Subcutaneous abdominal adipose tissue (tissue), 5 donors: ENCODE data around the gene HLA-DMA.

ENCODE experiments used
- H3K27ac ChIP-seq: one replicate; pipeline ENCODE4 v1.7.0; 2013; ENCODE audit warnings: low read depth, mild to moderate bottlenecking, inconsistent platforms, low read length, moderate library complexity
- H3K27me3 ChIP-seq, 5 donors: one replicate each; pipeline ENCODE4 v1.7.0; 2013; ENCODE audit warnings: low read length in 5 of 5, inconsistent platforms in 1 of 5; ENCODE audit not compliant: control insufficient read depth in 5 of 5, insufficient read depth in 4 of 5
- H3K36me3 ChIP-seq, 5 donors: one replicate each; pipeline ENCODE4 v1.7.0; 2013; ENCODE audit warnings: low read length in 5 of 5; ENCODE audit not compliant: control insufficient read depth in 5 of 5, insufficient read depth in 5 of 5
- H3K4me1 ChIP-seq, 5 donors: one replicate each; pipeline ENCODE4 v1.7.0; 2013; ENCODE audit warnings: low read length in 5 of 5, mild to moderate bottlenecking in 3 of 5, moderate library complexity in 1 of 5; ENCODE audit not compliant: control insufficient read depth in 5 of 5, insufficient read depth in 5 of 5
- H3K4me3 ChIP-seq, 5 donors: one replicate each; pipeline ENCODE4 v1.7.0; 2013; ENCODE audit warnings: low read length in 5 of 5, low read depth in 1 of 5
- H3K9ac ChIP-seq, 5 donors: one replicate each; pipeline ENCODE4 v1.7.0; 2013; ENCODE audit warnings: low read length in 5 of 5, mild to moderate bottlenecking in 4 of 5, moderate library complexity in 3 of 5
- H3K9me3 ChIP-seq, 5 donors: one replicate each; pipeline ENCODE4 v1.7.0; 2013; ENCODE audit warnings: low read length in 5 of 5; ENCODE audit not compliant: control insufficient read depth in 5 of 5
- donor health status: healthy.
- donor health status: healthy.
- donor health status: healthy.
- donor health status: healthy.
- donor health status: healthy.

Gene HLA-DMA

DNA sequence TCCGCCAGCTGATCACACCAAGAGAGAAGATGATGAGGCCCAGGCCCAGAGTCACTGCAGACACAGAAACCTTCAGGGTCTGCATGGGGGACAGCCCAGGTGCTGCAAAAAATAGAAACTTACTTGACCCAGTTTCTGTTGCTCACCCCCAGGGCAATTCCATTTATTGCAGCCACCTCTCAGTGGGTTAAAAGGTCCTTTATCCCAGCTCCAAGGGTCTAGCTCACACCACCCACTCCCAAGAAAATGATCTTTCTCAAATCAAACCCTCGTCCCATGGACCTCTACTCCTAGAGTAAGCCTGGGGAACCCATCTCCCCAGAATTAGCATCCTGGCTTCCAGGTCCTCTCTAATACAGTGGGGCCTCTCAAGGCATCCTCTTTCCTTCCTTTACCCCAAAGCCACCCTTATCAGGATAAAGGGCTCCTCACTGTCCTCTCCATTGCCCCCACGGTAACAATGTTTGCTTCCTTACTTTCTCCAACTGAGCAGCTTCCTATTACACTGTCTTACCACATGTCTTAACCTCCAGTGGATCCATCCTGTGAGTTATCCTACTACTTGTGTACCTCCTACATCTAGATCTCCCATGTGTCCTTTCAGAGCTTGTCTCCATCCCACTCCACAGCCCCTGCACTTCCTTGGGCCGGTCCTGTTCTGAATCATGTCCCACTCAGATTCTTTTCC, 17.2 kb downstream of the HLA-DMA start:
- H3K27ac ChIP-seq: no peak overlapping the region

DNA sequence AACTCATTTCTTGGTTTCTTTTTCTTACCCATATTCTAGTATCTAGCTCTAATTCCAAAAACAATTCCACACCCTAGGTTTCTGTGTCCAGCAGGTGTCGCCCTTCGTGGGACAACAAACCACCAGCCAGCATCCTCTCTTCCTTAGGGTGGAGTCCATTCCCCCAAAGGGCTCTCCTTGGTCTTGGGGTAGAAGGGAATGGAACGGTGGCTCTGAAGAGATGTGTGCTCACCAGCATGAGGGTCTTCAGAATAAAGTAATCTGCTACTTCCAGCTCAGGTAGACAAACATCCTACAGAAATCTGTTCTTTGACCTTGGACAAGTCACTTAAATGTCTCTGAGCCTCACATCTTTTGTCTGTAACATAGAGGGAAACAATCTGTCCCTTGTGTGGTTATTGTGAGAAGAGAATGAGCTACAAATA, 19.2 kb downstream of the HLA-DMA start:
- H3K27me3 ChIP-seq: no peaks in the 10 kb centered on the region
- H3K9me3 ChIP-seq: no peaks in the 10 kb centered on the region
- no peak overlapping the region for H3K9ac ChIP-seq
- no peak overlapping the region for H3K4me3 ChIP-seq
- peaks cover 0 to 33% (median 5%) of the 10 kb centered on the region in 5 donors for H3K4me1 ChIP-seq
- no peak overlapping the region for H3K27ac ChIP-seq
- H3K36me3 ChIP-seq: peaks cover 0 to 26% (median 0%) of the 10 kb centered on the region in 5 donors

More for the DNA sequence above, 17.2 kb downstream of the HLA-DMA start:
- peaks cover 0 to 41% (median 14%) of the 10 kb centered on the region in 5 donors for H3K4me1 ChIP-seq
- H3K27me3 ChIP-seq: no peaks in the 10 kb centered on the region
- H3K9ac ChIP-seq: no peak overlapping the region
- H3K36me3 ChIP-seq: peaks cover 0 to 26% (median 0%) of the 10 kb centered on the region in 5 donors
- no peak overlapping the region for H3K4me3 ChIP-seq
- H3K9me3 ChIP-seq: no peaks in the 10 kb centered on the region

DNA sequence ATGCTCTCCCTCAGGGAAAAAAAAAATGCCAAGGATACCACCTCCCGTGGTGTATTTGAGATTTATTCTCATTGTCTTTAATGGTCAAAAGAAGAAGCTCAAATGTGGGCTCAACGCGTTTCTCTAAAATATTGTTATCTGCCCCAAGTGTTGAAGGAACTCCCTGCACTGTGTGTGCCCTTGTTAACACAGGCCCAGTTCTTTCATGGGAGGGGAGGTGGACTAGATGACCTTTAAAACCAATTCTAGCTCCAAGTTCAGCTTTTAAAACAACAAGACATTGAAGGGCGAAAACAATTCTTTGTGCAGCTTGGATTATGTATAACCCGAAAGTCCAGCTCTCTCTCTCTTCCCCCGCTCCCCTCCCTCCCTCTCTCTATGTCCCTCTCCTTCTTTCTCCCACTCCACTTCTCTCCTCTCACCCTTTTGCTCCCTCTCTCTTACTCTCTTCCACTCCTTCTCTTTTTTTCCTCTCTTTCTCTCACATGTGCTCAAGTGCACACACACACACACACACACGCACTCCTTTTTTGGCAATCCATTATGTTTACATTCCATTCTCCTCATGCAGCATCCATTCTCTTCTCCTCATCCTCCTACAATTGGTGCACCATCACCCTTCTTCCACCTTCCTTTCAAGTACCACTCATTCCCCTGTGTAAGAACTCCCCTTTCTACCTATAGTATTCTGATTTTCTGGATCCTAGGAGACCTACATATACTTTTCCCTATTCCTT, 20.6 kb downstream of the HLA-DMA start:
- Histone ChIP-seq H3K9ac (no peak overlapping the region), H3K4me3 (no peak overlapping the region), H3K9me3 (no peaks in the 10 kb centered on the region), H3K27me3 (no peaks in the 10 kb centered on the region), H3K36me3 (peaks cover 0 to 16% (median 0%) of the 10 kb centered on the region in 5 donors), H3K27ac (no peak overlapping the region), H3K4me1 (peaks cover 0 to 23% (median 5%) of the 10 kb centered on the region in 5 donors)

DNA sequence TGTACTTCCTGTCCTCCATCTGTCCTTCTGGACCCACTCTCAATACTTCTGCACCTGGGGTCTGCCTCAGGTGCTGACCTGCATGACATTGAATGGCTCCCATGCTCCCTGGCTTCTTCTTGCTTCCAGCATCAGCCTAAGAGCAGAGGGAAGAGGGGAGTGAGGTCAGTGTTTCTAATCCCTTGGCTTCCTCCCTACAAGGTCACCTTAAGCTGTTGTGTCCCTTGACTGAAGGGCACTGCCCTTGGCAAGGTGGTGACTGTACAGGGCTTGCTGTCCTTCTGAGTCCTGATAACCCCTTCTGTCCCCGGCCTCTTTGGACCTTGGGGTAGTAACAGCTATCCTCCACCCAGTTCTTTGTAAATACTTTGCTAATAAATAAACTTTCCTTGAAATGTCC, 21.7 kb downstream of the HLA-DMA start:
- peaks cover 0 to 13% (median 0%) of the 10 kb centered on the region in 5 donors for H3K36me3 ChIP-seq
- H3K9ac ChIP-seq: no peak overlapping the region
- no peaks in the 10 kb centered on the region for H3K9me3 ChIP-seq
- H3K4me3 ChIP-seq: no peak overlapping the region
- H3K4me1 ChIP-seq: peaks cover 0 to 18% (median 5%) of the 10 kb centered on the region in 5 donors
- H3K27ac ChIP-seq: no peak overlapping the region
- H3K27me3 ChIP-seq: no peaks in the 10 kb centered on the region

DNA sequence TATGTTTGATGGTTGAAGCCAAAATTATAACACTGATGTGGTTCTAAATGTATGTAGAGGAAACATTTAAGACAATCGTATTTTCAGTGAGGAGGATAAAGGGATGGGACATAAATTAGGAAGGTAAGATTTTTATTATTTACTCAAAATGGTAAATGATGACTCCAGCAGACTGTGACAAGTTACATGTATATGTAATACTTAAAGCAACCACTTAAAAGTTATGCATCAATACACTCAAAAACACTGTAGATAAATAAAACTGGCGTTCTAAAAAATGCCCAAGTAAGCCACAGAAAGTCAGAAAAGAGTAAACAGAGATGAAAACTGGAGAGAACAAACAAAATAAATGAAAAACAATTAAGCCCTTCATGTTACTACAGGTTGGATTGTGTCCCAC, 30.8 kb downstream of the HLA-DMA start:
- H3K9me3 ChIP-seq: no peaks in the 10 kb centered on the region
- H3K36me3 ChIP-seq: no peaks in the 10 kb centered on the region
- no peak overlapping the region for H3K9ac ChIP-seq
- H3K27me3 ChIP-seq: no peaks in the 10 kb centered on the region
- no peak overlapping the region for H3K27ac ChIP-seq
- no peaks in the 10 kb centered on the region for H3K4me1 ChIP-seq
- H3K4me3 ChIP-seq: no peak overlapping the region

DNA sequence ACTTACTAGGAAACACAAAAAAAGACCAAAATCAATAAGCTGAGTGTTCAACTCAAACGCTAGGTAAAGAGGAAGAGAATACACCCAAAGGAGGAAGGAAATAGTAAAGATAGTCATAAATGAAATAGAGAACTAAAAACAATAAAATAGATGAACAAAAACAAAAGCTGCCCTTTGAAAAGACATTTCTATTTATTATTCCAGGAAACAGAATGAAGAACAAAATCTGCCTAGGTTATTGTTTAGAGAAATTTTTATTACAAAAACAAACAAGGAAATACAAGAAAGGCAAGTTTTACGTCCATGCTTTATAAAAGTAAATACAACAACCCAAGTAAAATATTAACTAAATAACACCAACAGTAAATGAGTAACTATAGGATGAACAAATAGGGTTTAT, 32.2 kb downstream of the HLA-DMA start:
- H3K4me1 ChIP-seq: no peaks in the 10 kb centered on the region
- H3K9ac ChIP-seq: no peak overlapping the region
- no peak overlapping the region for H3K27ac ChIP-seq
- H3K9me3 ChIP-seq: no peaks in the 10 kb centered on the region
- no peaks in the 10 kb centered on the region for H3K27me3 ChIP-seq
- no peaks in the 10 kb centered on the region for H3K36me3 ChIP-seq
- no peak overlapping the region for H3K4me3 ChIP-seq

DNA sequence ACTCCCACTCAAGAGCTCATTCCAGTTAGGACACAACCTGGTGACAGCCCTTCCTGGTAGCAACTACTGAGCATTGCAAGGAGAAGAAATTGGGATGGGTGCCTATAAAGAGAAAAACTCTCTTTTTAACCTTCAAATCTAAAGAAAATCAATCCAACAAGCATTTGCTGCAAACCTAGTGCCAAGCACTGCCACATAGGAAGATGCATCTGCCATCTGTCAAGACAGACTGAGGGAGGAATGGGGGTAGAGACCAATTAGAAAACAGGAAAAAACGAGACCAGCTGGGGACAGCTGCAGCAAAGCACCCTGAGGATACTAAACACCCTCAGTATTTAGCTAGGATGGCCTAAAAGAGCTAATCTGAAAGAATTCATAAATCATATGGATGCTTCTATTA, 39.9 kb downstream of the HLA-DMA start:
- Histone ChIP-seq H3K9ac (no peak overlapping the region), H3K4me1 (no peaks in the 10 kb centered on the region), H3K36me3 (no peaks in the 10 kb centered on the region), H3K9me3 (no peaks in the 10 kb centered on the region), H3K4me3 (no peak overlapping the region), H3K27me3 (peaks cover 0 to 8% (median 5%) of the 10 kb centered on the region in 5 donors), H3K27ac (no peak overlapping the region)

DNA sequence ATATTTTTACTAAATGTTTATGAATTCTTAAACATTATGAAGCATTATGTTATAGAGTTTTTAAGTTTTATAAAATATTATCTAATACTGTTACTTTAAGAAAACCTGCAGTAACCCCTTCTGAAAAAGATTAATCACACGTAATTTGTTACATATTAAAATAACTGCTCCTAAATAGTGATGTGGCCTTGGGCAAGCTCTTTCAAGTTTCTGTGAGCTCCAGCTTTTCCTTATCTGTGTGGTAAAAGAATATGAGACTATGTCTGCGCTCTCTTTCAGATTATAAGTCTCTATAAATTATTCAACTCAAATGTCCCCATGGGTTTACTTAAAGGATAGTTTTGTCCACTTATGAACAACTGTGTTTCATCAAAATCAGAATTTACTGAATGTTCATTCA, 44.0 kb downstream of the HLA-DMA start:
- Histone ChIP-seq H3K4me3 (no peak overlapping the region), H3K9me3 (no peaks in the 10 kb centered on the region), H3K9ac (no peak overlapping the region), H3K27ac (no peak overlapping the region), H3K36me3 (no peaks in the 10 kb centered on the region), H3K4me1 (no peaks in the 10 kb centered on the region), H3K27me3 (peaks cover 0 to 8% (median 5%) of the 10 kb centered on the region in 5 donors)

DNA sequence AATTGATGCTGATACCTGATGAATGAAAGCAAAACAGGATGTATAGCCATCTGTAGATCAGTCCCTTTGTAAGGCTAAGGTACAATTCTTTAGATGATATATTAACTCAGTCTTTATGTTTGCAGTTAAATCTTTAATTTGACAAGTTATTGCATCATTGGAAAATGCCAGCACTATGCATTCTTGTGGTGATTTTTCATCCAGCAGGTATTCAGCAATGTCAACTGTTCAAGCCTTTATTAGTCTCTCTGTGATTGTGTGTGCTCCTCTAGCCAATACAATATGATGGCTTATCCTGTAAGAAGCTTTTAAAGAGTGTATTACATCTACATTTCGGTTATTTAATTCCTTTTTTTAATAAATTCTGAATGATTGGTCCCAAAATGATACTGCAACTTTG, 46.4 kb downstream of the HLA-DMA start:
- no peaks in the 10 kb centered on the region for H3K4me1 ChIP-seq
- no peaks in the 10 kb centered on the region for H3K9me3 ChIP-seq
- H3K36me3 ChIP-seq: peaks cover 0 to 1% (median 0%) of the 10 kb centered on the region in 5 donors
- no peak overlapping the region for H3K4me3 ChIP-seq
- peaks cover 0 to 5% (median 0%) of the 10 kb centered on the region in 5 donors for H3K27me3 ChIP-seq
- no peak overlapping the region for H3K27ac ChIP-seq
- no peak overlapping the region for H3K9ac ChIP-seq

DNA sequence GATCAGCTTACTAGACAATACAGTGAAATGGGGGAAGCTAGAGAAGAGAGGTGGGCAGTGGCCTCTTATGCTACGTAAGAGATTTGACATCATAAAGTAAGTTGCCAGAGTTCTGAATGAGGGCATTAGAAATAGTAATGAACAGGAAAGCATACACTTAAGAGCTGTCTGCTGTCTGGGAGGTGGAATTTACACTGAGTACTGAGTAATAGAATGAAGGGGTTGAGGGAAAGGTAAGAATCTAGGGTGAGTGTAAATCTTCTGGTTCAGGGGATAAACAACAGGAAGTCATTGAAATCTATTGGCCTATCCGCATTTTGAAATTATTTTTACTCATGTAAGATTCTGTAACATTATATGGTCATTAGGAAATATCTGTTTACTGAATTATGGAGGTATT, 47.8 kb downstream of the HLA-DMA start:
- H3K27me3 ChIP-seq: no peaks in the 10 kb centered on the region
- H3K27ac ChIP-seq: no peak overlapping the region
- H3K9ac ChIP-seq: no peak overlapping the region
- H3K4me1 ChIP-seq: no peaks in the 10 kb centered on the region
- H3K36me3 ChIP-seq: peaks cover 2 to 7% (median 5%) of the 10 kb centered on the region in 5 donors
- H3K9me3 ChIP-seq: no peaks in the 10 kb centered on the region
- H3K4me3 ChIP-seq: no peak overlapping the region
